Measurements from ENCODE around the gene SPTBN4. TPM values are rescaled to one million over a fixed set of nuclear protein-coding genes. Genes with fewer than 3 reads are reported as not detected.

The SPTBN4 gene
- total RNA-seq, 4 donors from 2014 or later, result 0.18 to 6.6 (median 2.0) TPM

GRCh38 chr19:40464059-40465024 is 2.5 kb upstream of the SPTBN4 start:
- Histone ChIP-seq H3K27ac (peak overlapping the region; percentile 81 to 96 (median 94)), H3K36me3 (no peaks in the 10 kb centered on the region), H3K9me3 (no peaks in the 10 kb centered on the region), H3K4me3 (peak overlapping the region; percentile 67 to 85 (median 74)), H3K27me3 (no peaks in the 10 kb centered on the region), H3K4me1 (peaks cover 4 to 50% (median 18%) of the 10 kb centered on the region in 4 donors)
- TF ChIP-seq CTCF (IDR thresholded peaks at IDR 0.05) (peak; percentile 83 to 93 (median 90)), POLR2A (IDR thresholded peaks at IDR 0.05) (peak in 1 of 2 donors; percentile 24)
- peak; percentile 75 to 94 (median 90) for DNase-seq

GRCh38 chr19:40465025-40465556 is 1.7 kb upstream of the SPTBN4 start:
- Histone ChIP-seq H3K27ac (peak overlapping the region; percentile 81 to 96 (median 94)), H3K9me3 (no peaks in the 10 kb centered on the region), H3K4me3 (peak overlapping the region; percentile 67 to 85 (median 74)), H3K4me1 (peaks cover 4 to 50% (median 18%) of the 10 kb centered on the region in 4 donors), H3K27me3 (no peaks in the 10 kb centered on the region), H3K36me3 (no peaks in the 10 kb centered on the region)
- no peak for DNase-seq
- TF ChIP-seq POLR2A (IDR thresholded peaks at IDR 0.05) (no peak), CTCF (IDR thresholded peaks at IDR 0.05) (no peak)

GRCh38 chr19:40465557-40466218 is 1.1 kb upstream of the SPTBN4 start, which contains the start of gene BLVRB:
BLVRB (minus strand) TSS chr19:40465745; CDS start chr19:40465688, 57 bp downstream.
- Histone ChIP-seq H3K36me3 (no peaks in the 10 kb centered on the region), H3K4me1 (peaks cover 4 to 50% (median 18%) of the 10 kb centered on the region in 4 donors)

GRCh38 chr19:40466219-40466984 is 399 bp upstream of the SPTBN4 start:
- H3K9me3 ChIP-seq, result no peaks in the 10 kb centered on the region
- H3K4me1 ChIP-seq, result peaks cover 4 to 46% (median 18%) of the 10 kb centered on the region in 4 donors
- peak in 2 of 3 donors; percentile 29 to 54 for DNase-seq
- no peak for TF ChIP-seq POLR2A (IDR thresholded peaks at IDR 0.05)
- no peak for TF ChIP-seq CTCF (IDR thresholded peaks at IDR 0.05)
- H3K4me3 ChIP-seq, result peak overlapping the region; percentile 67 to 85 (median 74)
- peak overlapping the region; percentile 25 to 96 (median 88) for H3K27ac ChIP-seq
- H3K27me3 ChIP-seq, result no peaks in the 10 kb centered on the region
- no peaks in the 10 kb centered on the region for H3K36me3 ChIP-seq

More at GRCh38 chr19:40465557-40466218, 1.1 kb upstream of the SPTBN4 start, which contains the start of gene BLVRB:
- Histone ChIP-seq H3K9me3 (no peaks in the 10 kb centered on the region), H3K27ac (peak within 1 kb of the TSS; percentile 81 to 96 (median 94)), H3K27me3 (no peaks in the 10 kb centered on the region), H3K4me3 (peak within 1 kb of the TSS; percentile 67 to 85 (median 74))
- peak; percentile 100 for DNase-seq
- peak; percentile 94 to 98 for TF ChIP-seq POLR2A (IDR thresholded peaks at IDR 0.05)
- TF ChIP-seq CTCF (IDR thresholded peaks at IDR 0.05), result no peak

All from Peyer's patch (tissue), 4 donors.